C4-2B (cell line): ENCODE results near the gene SLC4A2.

Experiments used
- H3K27ac ChIP-seq: fragments of 450-650 bp; 2 replicates; pipeline ENCODE4 v1.5.1; 2017
- CTCF ChIP-seq: fragments of 450-650 bp; conservative IDR thresholded peaks from 2 replicates; pipeline ENCODE4 v1.5.1; 2017; ENCODE audit warnings: mild to moderate bottlenecking
- ZFX ChIP-seq: fragments of 450-650 bp; IDR thresholded peaks from 2 replicates; pipeline ENCODE4 v1.6.1; 2017

Gene SLC4A2

GRCh38 chr7:151017953-151018420, 41.4 kb upstream of the SLC4A2 start:
- peak overlapping the region; percentile 92 for H3K27ac ChIP-seq
- TF ChIP-seq CTCF, result peak; percentile 100
- TF ChIP-seq ZFX, result no peak

- H3K27ac ChIP-seq, result peak overlapping the region; percentile 92
- TF ChIP-seq CTCF (peak; percentile 71), ZFX (peak; percentile 85; the same call in 1 of the 2 replicates)
These were observed 40.8 kb upstream of the SLC4A2 start for GRCh38 chr7:151018421-151019129.

- peak overlapping the region; percentile 92 for H3K27ac ChIP-seq
- TF ChIP-seq CTCF (no peak), ZFX (peak; percentile 23; the same call in 1 of the 2 replicates)
These were observed 40.3 kb upstream of the SLC4A2 start for GRCh38 chr7:151019130-151019447.

- TF ChIP-seq CTCF, result no peak
- no peak for TF ChIP-seq ZFX
- no peak overlapping the region; the same call in 1 of the 2 replicates for H3K27ac ChIP-seq
These were observed 39.2 kb upstream of the SLC4A2 start for GRCh38 chr7:151020231-151020630.

- H3K27ac ChIP-seq, result no peak overlapping the region
- TF ChIP-seq ZFX (no peak), CTCF (no peak)
These were observed 36.2 kb upstream of the SLC4A2 start for GRCh38 chr7:151023232-151023631.

- no peak within 1 kb of the TSS for H3K27ac ChIP-seq
- TF ChIP-seq ZFX, result no peak
These were observed 34.8 kb upstream of the SLC4A2 start, which contains the start of gene ATG9B for GRCh38 chr7:151024435-151025056. Gene ATG9B (minus strand): TSS chr7:151024494. CDS start chr7:151024423, 71 bp downstream.

GRCh38 chr7:151025924-151026671, 33.3 kb upstream of the SLC4A2 start:
- H3K27ac ChIP-seq, result no peak overlapping the region
- TF ChIP-seq ZFX (no peak), CTCF (no peak)

GRCh38 chr7:151026771-151027727, 32.3 kb upstream of the SLC4A2 start:
- peak overlapping the region; percentile 70 for H3K27ac ChIP-seq

- H3K27ac ChIP-seq, result peak overlapping the region; percentile 70
These were observed 31.7 kb upstream of the SLC4A2 start for GRCh38 chr7:151027728-151028130.
